Measurements from ENCODE around the gene MLX. TPM values are rescaled to one million over a fixed set of nuclear protein-coding genes. Genes with fewer than 3 reads are reported as not detected.
A peak's percentile ranks its signal among the peaks of the same experiment; 100 is the strongest.
"Not testable (repeated sequence)": the region's sequence is repeated elsewhere in the genome, so short reads cannot be mapped to it uniquely, and the experiment has no call there.

Gene MLX
- total RNA-seq, 1 experiment from 2014 or later = 25.8 TPM

- CTCF ChIA-PET = interaction anchor here (0.6 kb wide), 1 partner anchor 54 kb away, joined by 3 read pairs; no protein-coding TSS in a partner anchor
- Histone ChIP-seq H3K9ac (ENCODE audit: low read length) (no peak overlapping the region), H3K4me2 (ENCODE audit: low read length) (no peak overlapping the region), H4K20me1 (ENCODE audit: low read length) (no peaks in the 10 kb centered on the region), H3K4me1 (ENCODE audit: insufficient read depth, low read length) (peaks cover 8% of the 10 kb centered on the region; the same call in 1 of the 2 replicates), H2AFZ (ENCODE audit: low read length) (no peak overlapping the region), H3K36me3 (ENCODE audit: low read depth, low read length) (peaks cover 4% of the 10 kb centered on the region; the same call in 1 of the 2 replicates), H3K79me2 (ENCODE audit: low read length) (peaks cover 13% of the 10 kb centered on the region), H3K4me3 (ENCODE audit: low read length) (no peak overlapping the region), H3F3A (ENCODE audit: low read length, unreplicated experiment) (no peaks in the 10 kb centered on the region), H3K27ac (ENCODE audit: low read length) (no peak overlapping the region), H3K27me3 (ENCODE audit: low read length) (no peaks in the 10 kb centered on the region), H3K9me2 (replicated peaks; ENCODE audit: low read length) (no peaks in the 10 kb centered on the region), H3K9me3 (ENCODE audit: low read length) (no peaks in the 10 kb centered on the region)
- intact Hi-C loops (cut with micrococcal nuclease) = no loop called here
- POLR2A ChIA-PET (ENCODE audit: unreplicated experiment) = no interaction called here
- TF ChIP-seq, protein P1, sequence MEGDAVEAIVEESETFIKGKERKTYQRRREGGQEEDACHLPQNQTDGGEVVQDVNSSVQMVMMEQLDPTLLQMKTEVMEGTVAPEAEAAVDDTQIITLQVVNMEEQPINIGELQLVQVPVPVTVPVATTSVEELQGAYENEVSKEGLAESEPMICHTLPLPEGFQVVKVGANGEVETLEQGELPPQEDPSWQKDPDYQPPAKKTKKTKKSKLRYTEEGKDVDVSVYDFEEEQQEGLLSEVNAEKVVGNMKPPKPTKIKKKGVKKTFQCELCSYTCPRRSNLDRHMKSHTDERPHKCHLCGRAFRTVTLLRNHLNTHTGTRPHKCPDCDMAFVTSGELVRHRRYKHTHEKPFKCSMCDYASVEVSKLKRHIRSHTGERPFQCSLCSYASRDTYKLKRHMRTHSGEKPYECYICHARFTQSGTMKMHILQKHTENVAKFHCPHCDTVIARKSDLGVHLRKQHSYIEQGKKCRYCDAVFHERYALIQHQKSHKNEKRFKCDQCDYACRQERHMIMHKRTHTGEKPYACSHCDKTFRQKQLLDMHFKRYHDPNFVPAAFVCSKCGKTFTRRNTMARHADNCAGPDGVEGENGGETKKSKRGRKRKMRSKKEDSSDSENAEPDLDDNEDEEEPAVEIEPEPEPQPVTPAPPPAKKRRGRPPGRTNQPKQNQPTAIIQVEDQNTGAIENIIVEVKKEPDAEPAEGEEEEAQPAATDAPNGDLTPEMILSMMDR (conservative IDR thresholded peaks at IDR 0.05; ENCODE audit: low read depth, low read length) = no peak
- DNase-seq (no peak), ATAC-seq (no peak)
- BruUV-seq (replicated peaks) = no TSS peak
Observed at GRCh38 chr17:42613699-42614295, 46.9 kb downstream of the MLX start.

DNA sequence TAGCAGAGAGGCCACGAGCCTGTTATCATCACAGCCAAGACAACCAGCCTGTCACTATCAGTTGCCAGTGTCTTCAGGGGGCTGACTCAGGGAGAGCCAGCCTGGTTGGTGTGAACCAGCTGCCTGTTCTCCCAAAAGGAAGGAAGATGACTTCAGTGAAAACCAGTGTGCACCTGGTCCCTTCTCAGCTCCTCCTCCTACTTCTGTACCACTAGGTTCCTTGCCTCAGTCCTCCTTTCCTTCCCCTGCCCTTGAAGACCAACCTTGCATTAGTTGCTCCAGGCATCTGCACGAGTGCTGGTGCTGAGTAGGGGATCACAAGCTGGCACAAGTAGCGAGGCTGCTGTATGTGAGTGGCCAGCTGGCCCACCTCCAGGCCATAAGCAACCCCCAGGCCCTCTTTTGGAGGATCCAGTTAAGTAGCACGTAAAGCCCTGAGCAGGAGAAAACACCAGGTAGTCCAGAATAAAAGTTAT lies 51.1 kb downstream of the MLX start:
- no TSS peak for BruUV-seq (replicated peaks)
- no peaks in the 10 kb centered on the region for H3K9me3 ChIP-seq (ENCODE audit: low read length)
- no peak for TF ChIP-seq EZH2phosphoT487 (IDR thresholded peaks at IDR 0.05; ENCODE audit: borderline replicate concordance, low read length)
- no peak for TF ChIP-seq EZH2 (IDR thresholded peaks at IDR 0.05; ENCODE audit: low read length, unreplicated experiment)
- H3K27ac ChIP-seq (ENCODE audit: low read length) = no peak overlapping the region
- no peaks in the 10 kb centered on the region for H3K9me2 ChIP-seq (replicated peaks; ENCODE audit: low read length)
- ChIA-PET POLR2A (ENCODE audit: unreplicated experiment) (no interaction called here), CTCF (interaction anchor here (0.5 to 1.0 kb wide), 5 partner anchors 9 to 720 kb away, joined by 3 to 9 read pairs (median 3); partner anchors contain the start of genes RETREG3 and TUBG1)
- no peaks in the 10 kb centered on the region for H3K79me2 ChIP-seq (ENCODE audit: low read length)
- no peak overlapping the region for H2AFZ ChIP-seq (ENCODE audit: low read length)
- DNase-seq (no peak), ATAC-seq (peak; percentile 32)
- H3K36me3 ChIP-seq (ENCODE audit: low read depth, low read length) = peaks cover 4% of the 10 kb centered on the region; the same call in 1 of the 2 replicates
- no peaks in the 10 kb centered on the region for H3F3A ChIP-seq (ENCODE audit: low read length, unreplicated experiment)
- no peaks in the 10 kb centered on the region for H3K27me3 ChIP-seq (ENCODE audit: low read length)
- H3K4me2 ChIP-seq (ENCODE audit: low read length) = no peak overlapping the region
- H3K9ac ChIP-seq (ENCODE audit: low read length) = no peak overlapping the region
- H3K4me3 ChIP-seq (ENCODE audit: low read length) = no peak overlapping the region
- H3K4me1 ChIP-seq (ENCODE audit: insufficient read depth, low read length) = peaks cover 9% of the 10 kb centered on the region; the same call in 1 of the 2 replicates
- intact Hi-C loops (cut with micrococcal nuclease) = no loop called here
- H4K20me1 ChIP-seq (ENCODE audit: low read length) = no peaks in the 10 kb centered on the region

DNA sequence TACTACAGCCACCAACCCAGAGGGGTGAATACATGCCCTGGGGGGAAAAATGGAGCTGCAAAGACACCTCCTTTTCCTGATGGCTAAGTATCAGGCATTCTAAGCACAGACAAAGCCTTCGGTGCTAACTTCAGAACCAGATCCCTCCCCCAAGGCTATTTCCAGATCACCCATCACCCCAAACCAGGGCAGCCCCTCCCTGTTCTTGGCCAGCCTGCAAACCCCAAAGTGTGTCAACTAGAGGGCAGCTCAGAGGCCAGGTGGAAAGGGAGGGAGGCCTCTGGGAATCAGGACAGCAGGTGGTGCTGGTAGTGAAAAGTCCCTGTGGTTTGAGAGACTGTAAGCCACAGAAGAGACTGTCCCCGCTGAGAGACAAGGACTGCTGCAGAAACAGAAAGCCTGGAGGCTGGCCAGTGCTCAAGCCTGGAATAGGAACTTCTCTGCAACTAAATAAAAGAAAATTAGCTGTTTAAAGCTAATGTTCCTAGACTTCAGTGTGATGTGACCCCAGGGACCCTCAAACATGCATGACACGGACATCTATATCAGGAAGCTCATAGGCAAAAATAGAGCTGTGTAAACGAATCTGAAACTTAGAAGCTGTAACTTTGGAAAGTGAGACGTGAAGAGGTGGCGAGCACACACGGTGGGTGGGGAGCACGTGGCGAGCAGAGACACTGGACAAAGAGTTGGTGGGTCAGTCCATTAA lies 51.7 kb downstream of the MLX start:
- Histone ChIP-seq H3K9ac (ENCODE audit: low read length) (no peak overlapping the region), H3K36me3 (ENCODE audit: low read depth, low read length) (peaks cover 4% of the 10 kb centered on the region; the same call in 1 of the 2 replicates), H3K9me3 (ENCODE audit: low read length) (no peaks in the 10 kb centered on the region), H3K27ac (ENCODE audit: low read length) (no peak overlapping the region), H4K20me1 (ENCODE audit: low read length) (no peaks in the 10 kb centered on the region), H3F3A (ENCODE audit: low read length, unreplicated experiment) (no peaks in the 10 kb centered on the region), H3K9me2 (replicated peaks; ENCODE audit: low read length) (no peaks in the 10 kb centered on the region), H3K4me1 (ENCODE audit: insufficient read depth, low read length) (peaks cover 13% of the 10 kb centered on the region), H3K27me3 (ENCODE audit: low read length) (no peaks in the 10 kb centered on the region), H3K79me2 (ENCODE audit: low read length) (no peaks in the 10 kb centered on the region), H3K4me3 (ENCODE audit: low read length) (no peak overlapping the region), H2AFZ (ENCODE audit: low read length) (no peak overlapping the region), H3K4me2 (ENCODE audit: low read length) (no peak overlapping the region)
- TF ChIP-seq EZH2 (IDR thresholded peaks at IDR 0.05; ENCODE audit: low read length, unreplicated experiment) (no peak), EZH2phosphoT487 (IDR thresholded peaks at IDR 0.05; ENCODE audit: borderline replicate concordance, low read length) (no peak)
- TF ChIP-seq, protein P1 (conservative IDR thresholded peaks at IDR 0.05; ENCODE audit: low read depth, low read length) = peak; percentile 56
- peak; percentile 94 for ATAC-seq
- DNase-seq = peak; percentile 49
- ChIA-PET POLR2A (ENCODE audit: unreplicated experiment) (no interaction called here), CTCF (interaction anchor here (0.5 to 1.0 kb wide), 5 partner anchors 9 to 120 kb away, joined by 3 to 9 read pairs (median 3); partner anchors contain the start of genes RETREG3 and TUBG1)
- BruUV-seq (replicated peaks) = no TSS peak
- intact Hi-C loops (cut with micrococcal nuclease) = no loop called here

- H2AFZ ChIP-seq (ENCODE audit: low read length); H3K36me3 ChIP-seq (ENCODE audit: low read depth, low read length); DNase-seq; H4K20me1 ChIP-seq (ENCODE audit: low read length); POLR2A ChIA-PET (ENCODE audit: unreplicated experiment); H3F3A ChIP-seq (ENCODE audit: low read length, unreplicated experiment); H3K4me2 ChIP-seq (ENCODE audit: low read length); H3K27me3 ChIP-seq (ENCODE audit: low read length); H3K27ac ChIP-seq (ENCODE audit: low read length); H3K9me2 ChIP-seq (replicated peaks; ENCODE audit: low read length); intact Hi-C loops (cut with micrococcal nuclease); H3K79me2 ChIP-seq (ENCODE audit: low read length); CTCF ChIA-PET; H3K9me3 ChIP-seq (ENCODE audit: low read length); ATAC-seq; H3K4me3 ChIP-seq (ENCODE audit: low read length); BruUV-seq (replicated peaks); H3K9ac ChIP-seq (ENCODE audit: low read length): not testable (repeated sequence)
- H3K4me1 ChIP-seq (ENCODE audit: insufficient read depth, low read length) = peaks cover 21% of the 10 kb centered on the region
Observed at GRCh38 chr17:42621987-42622386, 55.1 kb downstream of the MLX start.

Measured in PC-3 (cell line).